SU-DHL-6 (cell line): ENCODE data around the gene RECK.

ENCODE experiments used
- H2AFZ ChIP-seq: fragments of 200-600 bp; sonication (generic); 2 replicates; pipeline ENCODE4 v1.6.1; 2014; ENCODE audit warnings: low read depth, mild to moderate bottlenecking, moderate library complexity, mixed read lengths, antibody characterized with exemption, low read length; ENCODE audit not compliant: severe bottlenecking
- H3F3A ChIP-seq: fragments of 200-600 bp; shearing (Covaris generic); 2 replicates; pipeline ENCODE4 v1.6.0; 2016; ENCODE audit warnings: antibody characterized with exemption, mild to moderate bottlenecking; ENCODE audit not compliant: insufficient read depth
- H3K27ac ChIP-seq: fragments of 200-600 bp; sonication (generic); 2 replicates; pipeline ENCODE4 v1.5.1; 2016; ENCODE audit warnings: low read depth, mild to moderate bottlenecking, low read length, moderate library complexity, mixed read lengths
- H3K27me3 ChIP-seq: fragments of 200-600 bp; sonication (generic), shearing (Covaris generic); 2 replicates; pipeline ENCODE4 v1.6.0; 2014; ENCODE audit warnings: mild to moderate bottlenecking, low read length
- H3K36me3 ChIP-seq: fragments of 200-600 bp; sonication (generic); 2 replicates; pipeline ENCODE4 v1.6.1; 2014; ENCODE audit warnings: mild to moderate bottlenecking, low read length, mixed read lengths
- H3K4me2 ChIP-seq: fragments of 300-600, 200-600 bp; shearing (Covaris generic), sonication (generic); 2 replicates; pipeline ENCODE4 v1.6.0; 2014; ENCODE audit warnings: low read length, low read depth, mild to moderate bottlenecking; ENCODE audit not compliant: poor library complexity, severe bottlenecking
- H3K4me3 ChIP-seq: fragments of 200-600 bp; sonication (generic); 2 replicates; pipeline ENCODE4 v1.5.1; 2014; ENCODE audit warnings: antibody characterized with exemption, low read length, mild to moderate bottlenecking, mixed read lengths; ENCODE audit not compliant: insufficient read depth, poor library complexity, severe bottlenecking
- H3K79me2 ChIP-seq: fragments of 200-600 bp; sonication (generic); 2 replicates; pipeline ENCODE4 v1.6.1; 2014; ENCODE audit warnings: mild to moderate bottlenecking, low read length, moderate library complexity; ENCODE audit not compliant: insufficient read depth
- H3K9ac ChIP-seq: fragments of 200-600 bp; sonication (generic); 2 replicates; pipeline ENCODE4 v1.7.0; 2014; ENCODE audit warnings: mild to moderate bottlenecking, low read length
- H3K9me2 ChIP-seq: fragments of 200-600 bp; sonication (generic); replicated peaks from 2 replicates; pipeline ENCODE4 v1.6.1; 2014; ENCODE audit warnings: low read length; ENCODE audit not compliant: insufficient read depth
- H3K9me3 ChIP-seq: fragments of 200-600 bp; sonication (generic); 2 replicates; pipeline ENCODE4 v1.6.1; 2014; ENCODE audit warnings: low read length, mixed read lengths; ENCODE audit not compliant: insufficient read depth
- H4K20me1 ChIP-seq: fragments of 200-600 bp; sonication (generic); 2 replicates; pipeline ENCODE4 v1.6.1; 2014; ENCODE audit warnings: low read depth, mild to moderate bottlenecking, antibody characterized with exemption, low read length, moderate library complexity, mixed read lengths
- CTCF ChIP-seq: fragments of 200-600 bp; sonication (generic); IDR thresholded peaks from one replicate; pipeline ENCODE4 v1.5.1; 2017; ENCODE audit warnings: antibody characterized with exemption, mild to moderate bottlenecking, low read length, moderate library complexity; ENCODE audit not compliant: insufficient read depth, poor library complexity, severe bottlenecking
- EZH2phosphoT487 ChIP-seq: fragments of 200-600 bp; sonication (generic), shearing (Covaris generic); conservative IDR thresholded peaks from 2 replicates; pipeline ENCODE4 v1.6.1; 2018; ENCODE audit warnings: mild to moderate bottlenecking, antibody characterized with exemption, low read length, moderate library complexity, mixed read lengths

RECK gene

GRCh38 chr9:36163786-36164170 lies 127.1 kb downstream of the RECK start:
- no peak for TF ChIP-seq CTCF
- TF ChIP-seq EZH2phosphoT487: no peak

GRCh38 chr9:36164372-36164771 lies 127.7 kb downstream of the RECK start:
- Histone ChIP-seq H3K4me2 (no peak overlapping the region), H3K79me2 (no peaks in the 10 kb centered on the region)

More at GRCh38 chr9:36163786-36164170, 127.1 kb downstream of the RECK start:
- Histone ChIP-seq H3K9ac (no peak overlapping the region), H3K27me3 (no peaks in the 10 kb centered on the region), H3K79me2 (no peaks in the 10 kb centered on the region), H3K9me2 (no peaks in the 10 kb centered on the region), H3K36me3 (no peaks in the 10 kb centered on the region), H3K4me3 (no peak overlapping the region), H2AFZ (no peak overlapping the region), H3K27ac (no peak overlapping the region), H3K9me3 (no peaks in the 10 kb centered on the region), H3F3A (no peaks in the 10 kb centered on the region), H4K20me1 (no peaks in the 10 kb centered on the region), H3K4me2 (no peak overlapping the region)

GRCh38 chr9:36164989-36165388 lies 128.3 kb downstream of the RECK start:
- Histone ChIP-seq H3K27ac (no peak overlapping the region), H3K9ac (no peak overlapping the region), H3K27me3 (no peaks in the 10 kb centered on the region), H3K36me3 (no peaks in the 10 kb centered on the region), H3K9me2 (no peaks in the 10 kb centered on the region), H2AFZ (no peak overlapping the region), H3K9me3 (no peaks in the 10 kb centered on the region), H4K20me1 (no peaks in the 10 kb centered on the region), H3K4me2 (no peak overlapping the region), H3F3A (no peaks in the 10 kb centered on the region), H3K79me2 (no peaks in the 10 kb centered on the region), H3K4me3 (no peak overlapping the region)
- TF ChIP-seq CTCF: no peak
- no peak for TF ChIP-seq EZH2phosphoT487

More at GRCh38 chr9:36164372-36164771, 127.7 kb downstream of the RECK start:
- TF ChIP-seq CTCF (no peak), EZH2phosphoT487 (no peak)
- Histone ChIP-seq H3K9me3 (no peaks in the 10 kb centered on the region), H3K4me3 (no peak overlapping the region), H4K20me1 (no peaks in the 10 kb centered on the region), H2AFZ (no peak overlapping the region), H3K36me3 (no peaks in the 10 kb centered on the region), H3K27me3 (no peaks in the 10 kb centered on the region), H3K9ac (no peak overlapping the region), H3F3A (no peaks in the 10 kb centered on the region), H3K9me2 (no peaks in the 10 kb centered on the region), H3K27ac (no peak overlapping the region)

- Histone ChIP-seq H3K9me3 (no peaks in the 10 kb centered on the region), H3K27me3 (no peaks in the 10 kb centered on the region), H3K79me2 (no peaks in the 10 kb centered on the region), H4K20me1 (no peaks in the 10 kb centered on the region), H3K27ac (no peak overlapping the region), H3K9ac (peak overlapping the region; percentile 49; the same call in 1 of the 2 replicates), H2AFZ (peak overlapping the region; percentile 97), H3K9me2 (no peaks in the 10 kb centered on the region), H3K4me2 (peak overlapping the region; percentile 65), H3F3A (no peaks in the 10 kb centered on the region), H3K4me3 (peak overlapping the region; percentile 63), H3K36me3 (no peaks in the 10 kb centered on the region)
- no peak for TF ChIP-seq EZH2phosphoT487
- TF ChIP-seq CTCF: no peak
Observed at GRCh38 chr9:36165826-36166167, 129.1 kb downstream of the RECK start.
